RWPE1 (cell line): Measurements from ENCODE around the gene FSTL4.

Experiments used
- CTCF ChIA-PET: fragments of 350-600 bp; sonication (Branson Sonifier 250); formaldehyde crosslinking; extraction: SDS; loops from one replicate; lab custom pipeline; 2021; lab: Yijun Ruan, JAX
- POLR2A ChIA-PET: fragments of 400-600 bp; formaldehyde crosslinking; extraction: SDS; loops from one replicate; lab custom pipeline; 2020; ENCODE audit warnings: antibody characterized with exemption; ENCODE audit not compliant: low non-redundant PET; lab: Yijun Ruan, JAX
- DNase-seq: peaks from one replicate; pipeline ENCODE4 v3.0.0; 2012; ENCODE audit warnings: low spot score
- H3K27ac ChIP-seq: fragments of 450-650 bp; 2 replicates; pipeline ENCODE4 v1.5.1; 2017
- TF ChIP-seq, protein P1 (sequence below): fragments of 450-650 bp; conservative IDR thresholded peaks from 2 replicates; pipeline ENCODE4 v1.5.1; 2017; ENCODE audit warnings: low read depth, mild to moderate bottlenecking

The FSTL4 gene

GRCh38 chr5:133265257-133265656 is 347.1 kb downstream of the FSTL4 start:
- TF ChIP-seq, protein P1, sequence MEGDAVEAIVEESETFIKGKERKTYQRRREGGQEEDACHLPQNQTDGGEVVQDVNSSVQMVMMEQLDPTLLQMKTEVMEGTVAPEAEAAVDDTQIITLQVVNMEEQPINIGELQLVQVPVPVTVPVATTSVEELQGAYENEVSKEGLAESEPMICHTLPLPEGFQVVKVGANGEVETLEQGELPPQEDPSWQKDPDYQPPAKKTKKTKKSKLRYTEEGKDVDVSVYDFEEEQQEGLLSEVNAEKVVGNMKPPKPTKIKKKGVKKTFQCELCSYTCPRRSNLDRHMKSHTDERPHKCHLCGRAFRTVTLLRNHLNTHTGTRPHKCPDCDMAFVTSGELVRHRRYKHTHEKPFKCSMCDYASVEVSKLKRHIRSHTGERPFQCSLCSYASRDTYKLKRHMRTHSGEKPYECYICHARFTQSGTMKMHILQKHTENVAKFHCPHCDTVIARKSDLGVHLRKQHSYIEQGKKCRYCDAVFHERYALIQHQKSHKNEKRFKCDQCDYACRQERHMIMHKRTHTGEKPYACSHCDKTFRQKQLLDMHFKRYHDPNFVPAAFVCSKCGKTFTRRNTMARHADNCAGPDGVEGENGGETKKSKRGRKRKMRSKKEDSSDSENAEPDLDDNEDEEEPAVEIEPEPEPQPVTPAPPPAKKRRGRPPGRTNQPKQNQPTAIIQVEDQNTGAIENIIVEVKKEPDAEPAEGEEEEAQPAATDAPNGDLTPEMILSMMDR, result no peak
- CTCF ChIA-PET, result no interaction called here
- H3K27ac ChIP-seq, result no peak overlapping the region
- no peak for DNase-seq
- POLR2A ChIA-PET, result no interaction called here

- TF ChIP-seq, protein P1, result no peak
- no peak overlapping the region for H3K27ac ChIP-seq
- CTCF ChIA-PET, result interaction anchor here (0.6 to 0.7 kb wide), 3 partner anchors 87 to 975 kb away, joined by 3 read pairs; no protein-coding TSS in a partner anchor
- no peak for DNase-seq
- POLR2A ChIA-PET, result no interaction called here
These were observed 349.7 kb downstream of the FSTL4 start for GRCh38 chr5:133262690-133263089.

- DNase-seq, result no peak
- TF ChIP-seq, protein P1, result no peak
- H3K27ac ChIP-seq, result no peak overlapping the region
- CTCF ChIA-PET, result interaction anchor here (0.6 to 0.7 kb wide), 3 partner anchors 10 to 736 kb away, joined by 3 to 6 read pairs (median 3); no protein-coding TSS in a partner anchor
- POLR2A ChIA-PET, result interaction anchor here (0.7 kb wide), 1 partner anchor 22 kb away, joined by 3 read pairs; no protein-coding TSS in a partner anchor
These were observed 350.3 kb downstream of the FSTL4 start for GRCh38 chr5:133261993-133262392.

DNA sequence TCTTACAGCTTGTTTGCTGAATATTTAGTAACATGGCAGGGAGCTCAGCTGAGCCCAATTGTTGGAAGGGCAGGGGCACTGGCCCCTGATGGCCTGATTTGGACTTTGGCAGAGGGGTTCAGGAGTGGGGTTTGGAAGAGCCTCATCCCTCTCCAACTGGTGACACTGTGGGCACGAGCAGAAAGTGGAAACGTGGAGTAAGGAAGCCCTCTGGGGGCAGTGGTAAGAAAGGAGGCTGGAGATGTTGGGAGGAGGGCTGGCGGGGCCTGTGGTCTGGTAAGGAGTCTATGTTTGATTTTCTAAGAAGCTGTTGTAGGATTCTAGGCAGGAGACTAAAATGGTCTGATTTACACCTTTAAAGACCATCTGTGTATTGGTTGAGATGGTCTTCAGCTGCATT is 351.6 kb downstream of the FSTL4 start:
- POLR2A ChIA-PET, result no interaction called here
- H3K27ac ChIP-seq, result peak overlapping the region; percentile 16; the same call in 1 of the 2 replicates
- TF ChIP-seq, protein P1, result no peak
- CTCF ChIA-PET, result interaction anchor here (0.8 to 0.9 kb wide), 2 partner anchors 59 to 150 kb away, joined by 3 to 4 read pairs; no protein-coding TSS in a partner anchor
- DNase-seq, result peak; percentile 36

- DNase-seq, result no peak
- ChIA-PET CTCF (interaction anchor here (0.6 kb wide), 1 partner anchor 33 kb away, joined by 3 read pairs; no protein-coding TSS in a partner anchor), POLR2A (no interaction called here)
- H3K27ac ChIP-seq, result no peak overlapping the region; the same call in 1 of the 2 replicates
- TF ChIP-seq, protein P1, result no peak
These were observed 352.9 kb downstream of the FSTL4 start for GRCh38 chr5:133259199-133259997.

GRCh38 chr5:133257977-133258376 is 354.4 kb downstream of the FSTL4 start:
- CTCF ChIA-PET, result no interaction called here
- DNase-seq, result no peak
- TF ChIP-seq, protein P1, result no peak
- no peak overlapping the region for H3K27ac ChIP-seq
- POLR2A ChIA-PET, result no interaction called here
